ENCODE results near the gene RNF222. TPM values are rescaled to one million over a fixed set of nuclear protein-coding genes. Genes with fewer than 3 reads are reported as not detected.
A peak's percentile ranks its signal among the peaks of the same experiment; 100 is the strongest.

Gene RNF222
- total and polyA plus RNA-seq, 2 of the 8 experiments (the other 6 are each of a cell fraction or from before 2014, with no cell fraction given): not detected

DNA sequence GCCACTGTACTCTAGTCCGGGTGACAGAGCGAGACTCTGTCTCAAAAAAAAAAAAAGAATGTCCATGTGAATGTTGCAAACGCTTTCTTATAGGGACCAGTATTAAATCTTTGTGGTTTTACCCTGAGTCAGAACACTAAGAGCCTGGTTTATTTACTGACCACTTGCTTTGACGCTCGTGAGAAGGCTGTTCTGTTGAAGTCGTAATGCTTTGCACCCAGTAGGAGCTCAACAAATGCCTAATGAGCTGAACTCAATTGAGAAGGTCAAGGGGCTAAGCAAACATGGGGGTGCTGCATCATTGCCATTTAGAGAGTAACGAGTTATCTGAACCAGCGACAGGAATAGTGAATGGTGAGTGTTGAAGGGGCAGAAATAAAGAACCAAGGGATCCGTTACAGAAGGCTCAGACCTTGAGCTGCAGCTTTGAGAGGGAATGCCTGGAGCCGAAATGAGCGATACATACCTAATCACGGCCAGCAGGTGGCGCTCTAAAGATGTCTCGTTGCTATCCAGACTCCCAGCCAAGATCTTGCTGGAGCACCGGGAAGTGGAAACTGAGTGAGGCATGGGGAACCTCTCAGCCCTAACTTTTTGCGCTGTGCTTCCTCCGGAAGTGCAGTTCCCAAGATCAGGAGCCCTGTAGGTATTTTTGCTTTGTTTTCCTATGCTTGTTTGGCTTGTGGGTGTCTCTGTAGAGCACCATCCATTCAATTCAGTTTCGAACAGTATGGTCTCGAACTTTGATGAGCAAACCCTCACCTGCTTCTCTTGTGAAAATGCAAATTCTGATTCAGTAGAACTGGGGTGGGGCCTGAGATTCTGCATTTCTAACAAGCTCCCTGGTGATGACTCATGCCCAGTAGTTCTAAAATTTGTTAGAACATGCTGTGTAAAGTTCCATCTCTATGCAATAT lies 12.6 kb upstream of the RNF222 start (continued):
- no peak for TF ChIP-seq HDAC2 (IDR thresholded peaks at IDR 0.05; ENCODE audit: borderline replicate concordance in 1 of 2, low read depth in 2 of 2, low read length in 2 of 2)
- TF ChIP-seq POLR2A (IDR thresholded peaks at IDR 0.05; ENCODE audit: control extremely low read depth in 1 of 2, low read depth in 2 of 2, low read length in 2 of 2): no peak
- TF ChIP-seq, protein P1, sequence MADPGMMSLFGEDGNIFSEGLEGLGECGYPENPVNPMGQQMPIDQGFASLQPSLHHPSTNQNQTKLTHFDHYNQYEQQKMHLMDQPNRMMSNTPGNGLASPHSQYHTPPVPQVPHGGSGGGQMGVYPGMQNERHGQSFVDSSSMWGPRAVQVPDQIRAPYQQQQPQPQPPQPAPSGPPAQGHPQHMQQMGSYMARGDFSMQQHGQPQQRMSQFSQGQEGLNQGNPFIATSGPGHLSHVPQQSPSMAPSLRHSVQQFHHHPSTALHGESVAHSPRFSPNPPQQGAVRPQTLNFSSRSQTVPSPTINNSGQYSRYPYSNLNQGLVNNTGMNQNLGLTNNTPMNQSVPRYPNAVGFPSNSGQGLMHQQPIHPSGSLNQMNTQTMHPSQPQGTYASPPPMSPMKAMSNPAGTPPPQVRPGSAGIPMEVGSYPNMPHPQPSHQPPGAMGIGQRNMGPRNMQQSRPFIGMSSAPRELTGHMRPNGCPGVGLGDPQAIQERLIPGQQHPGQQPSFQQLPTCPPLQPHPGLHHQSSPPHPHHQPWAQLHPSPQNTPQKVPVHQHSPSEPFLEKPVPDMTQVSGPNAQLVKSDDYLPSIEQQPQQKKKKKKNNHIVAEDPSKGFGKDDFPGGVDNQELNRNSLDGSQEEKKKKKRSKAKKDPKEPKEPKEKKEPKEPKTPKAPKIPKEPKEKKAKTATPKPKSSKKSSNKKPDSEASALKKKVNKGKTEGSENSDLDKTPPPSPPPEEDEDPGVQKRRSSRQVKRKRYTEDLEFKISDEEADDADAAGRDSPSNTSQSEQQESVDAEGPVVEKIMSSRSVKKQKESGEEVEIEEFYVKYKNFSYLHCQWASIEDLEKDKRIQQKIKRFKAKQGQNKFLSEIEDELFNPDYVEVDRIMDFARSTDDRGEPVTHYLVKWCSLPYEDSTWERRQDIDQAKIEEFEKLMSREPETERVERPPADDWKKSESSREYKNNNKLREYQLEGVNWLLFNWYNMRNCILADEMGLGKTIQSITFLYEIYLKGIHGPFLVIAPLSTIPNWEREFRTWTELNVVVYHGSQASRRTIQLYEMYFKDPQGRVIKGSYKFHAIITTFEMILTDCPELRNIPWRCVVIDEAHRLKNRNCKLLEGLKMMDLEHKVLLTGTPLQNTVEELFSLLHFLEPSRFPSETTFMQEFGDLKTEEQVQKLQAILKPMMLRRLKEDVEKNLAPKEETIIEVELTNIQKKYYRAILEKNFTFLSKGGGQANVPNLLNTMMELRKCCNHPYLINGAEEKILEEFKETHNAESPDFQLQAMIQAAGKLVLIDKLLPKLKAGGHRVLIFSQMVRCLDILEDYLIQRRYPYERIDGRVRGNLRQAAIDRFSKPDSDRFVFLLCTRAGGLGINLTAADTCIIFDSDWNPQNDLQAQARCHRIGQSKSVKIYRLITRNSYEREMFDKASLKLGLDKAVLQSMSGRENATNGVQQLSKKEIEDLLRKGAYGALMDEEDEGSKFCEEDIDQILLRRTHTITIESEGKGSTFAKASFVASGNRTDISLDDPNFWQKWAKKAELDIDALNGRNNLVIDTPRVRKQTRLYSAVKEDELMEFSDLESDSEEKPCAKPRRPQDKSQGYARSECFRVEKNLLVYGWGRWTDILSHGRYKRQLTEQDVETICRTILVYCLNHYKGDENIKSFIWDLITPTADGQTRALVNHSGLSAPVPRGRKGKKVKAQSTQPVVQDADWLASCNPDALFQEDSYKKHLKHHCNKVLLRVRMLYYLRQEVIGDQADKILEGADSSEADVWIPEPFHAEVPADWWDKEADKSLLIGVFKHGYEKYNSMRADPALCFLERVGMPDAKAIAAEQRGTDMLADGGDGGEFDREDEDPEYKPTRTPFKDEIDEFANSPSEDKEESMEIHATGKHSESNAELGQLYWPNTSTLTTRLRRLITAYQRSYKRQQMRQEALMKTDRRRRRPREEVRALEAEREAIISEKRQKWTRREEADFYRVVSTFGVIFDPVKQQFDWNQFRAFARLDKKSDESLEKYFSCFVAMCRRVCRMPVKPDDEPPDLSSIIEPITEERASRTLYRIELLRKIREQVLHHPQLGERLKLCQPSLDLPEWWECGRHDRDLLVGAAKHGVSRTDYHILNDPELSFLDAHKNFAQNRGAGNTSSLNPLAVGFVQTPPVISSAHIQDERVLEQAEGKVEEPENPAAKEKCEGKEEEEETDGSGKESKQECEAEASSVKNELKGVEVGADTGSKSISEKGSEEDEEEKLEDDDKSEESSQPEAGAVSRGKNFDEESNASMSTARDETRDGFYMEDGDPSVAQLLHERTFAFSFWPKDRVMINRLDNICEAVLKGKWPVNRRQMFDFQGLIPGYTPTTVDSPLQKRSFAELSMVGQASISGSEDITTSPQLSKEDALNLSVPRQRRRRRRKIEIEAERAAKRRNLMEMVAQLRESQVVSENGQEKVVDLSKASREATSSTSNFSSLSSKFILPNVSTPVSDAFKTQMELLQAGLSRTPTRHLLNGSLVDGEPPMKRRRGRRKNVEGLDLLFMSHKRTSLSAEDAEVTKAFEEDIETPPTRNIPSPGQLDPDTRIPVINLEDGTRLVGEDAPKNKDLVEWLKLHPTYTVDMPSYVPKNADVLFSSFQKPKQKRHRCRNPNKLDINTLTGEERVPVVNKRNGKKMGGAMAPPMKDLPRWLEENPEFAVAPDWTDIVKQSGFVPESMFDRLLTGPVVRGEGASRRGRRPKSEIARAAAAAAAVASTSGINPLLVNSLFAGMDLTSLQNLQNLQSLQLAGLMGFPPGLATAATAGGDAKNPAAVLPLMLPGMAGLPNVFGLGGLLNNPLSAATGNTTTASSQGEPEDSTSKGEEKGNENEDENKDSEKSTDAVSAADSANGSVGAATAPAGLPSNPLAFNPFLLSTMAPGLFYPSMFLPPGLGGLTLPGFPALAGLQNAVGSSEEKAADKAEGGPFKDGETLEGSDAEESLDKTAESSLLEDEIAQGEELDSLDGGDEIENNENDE (IDR thresholded peaks at IDR 0.05; ENCODE audit: insufficient replicate concordance, low read length): no peak
- peak; percentile 36; the same call in 1 of the 2 replicates for TF ChIP-seq CREB1 (IDR thresholded peaks at IDR 0.05)
- TF ChIP-seq, protein P2, sequence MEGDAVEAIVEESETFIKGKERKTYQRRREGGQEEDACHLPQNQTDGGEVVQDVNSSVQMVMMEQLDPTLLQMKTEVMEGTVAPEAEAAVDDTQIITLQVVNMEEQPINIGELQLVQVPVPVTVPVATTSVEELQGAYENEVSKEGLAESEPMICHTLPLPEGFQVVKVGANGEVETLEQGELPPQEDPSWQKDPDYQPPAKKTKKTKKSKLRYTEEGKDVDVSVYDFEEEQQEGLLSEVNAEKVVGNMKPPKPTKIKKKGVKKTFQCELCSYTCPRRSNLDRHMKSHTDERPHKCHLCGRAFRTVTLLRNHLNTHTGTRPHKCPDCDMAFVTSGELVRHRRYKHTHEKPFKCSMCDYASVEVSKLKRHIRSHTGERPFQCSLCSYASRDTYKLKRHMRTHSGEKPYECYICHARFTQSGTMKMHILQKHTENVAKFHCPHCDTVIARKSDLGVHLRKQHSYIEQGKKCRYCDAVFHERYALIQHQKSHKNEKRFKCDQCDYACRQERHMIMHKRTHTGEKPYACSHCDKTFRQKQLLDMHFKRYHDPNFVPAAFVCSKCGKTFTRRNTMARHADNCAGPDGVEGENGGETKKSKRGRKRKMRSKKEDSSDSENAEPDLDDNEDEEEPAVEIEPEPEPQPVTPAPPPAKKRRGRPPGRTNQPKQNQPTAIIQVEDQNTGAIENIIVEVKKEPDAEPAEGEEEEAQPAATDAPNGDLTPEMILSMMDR (IDR thresholded peaks at IDR 0.05; ENCODE audit: control extremely low read depth in 1 of 3, insufficient read depth in 1 of 3, low read depth in 1 of 3, low read length in 3 of 3): peak; percentile 78 to 99 (median 82)
- no peak for TF ChIP-seq POLR2AphosphoS5 (IDR thresholded peaks at IDR 0.05; ENCODE audit: low read depth, low read length)
- no peak for TF ChIP-seq BACH1 (IDR thresholded peaks at IDR 0.05; ENCODE audit: low read length)

Measured in H1 (cell line).